IMR-90 (cell line): ENCODE measurements around the gene RLIM. TPM values are rescaled to one million over a fixed set of nuclear protein-coding genes. Genes with fewer than 3 reads are reported as not detected.

Source experiments
- ATAC-seq: fragments of 200-7000 bp; cut with Tn5 transposase; 2 replicates; pipeline ENCODE4 v1.9.1; 2020; ENCODE audit warnings: low read depth, mild to moderate bottlenecking, moderate library complexity
- BruUV-seq: library from RNA; stranded (reverse); fragments of 400-500 nt; replicated peaks from 2 replicates; lab custom pipeline; 2021; lab: Mats Ljungman, UMichigan
- CTCF ChIA-PET: fragments of 300-600 bp; formaldehyde crosslinking; extraction: SDS; loops from one replicate; lab custom pipeline; 2021; ENCODE audit warnings: antibody characterized with exemption; lab: Yijun Ruan, JAX
- POLR2A ChIA-PET: fragments of 300-600 bp; sonication (Branson Sonifier 250); formaldehyde crosslinking; loops from one replicate; lab custom pipeline; 2022; ENCODE audit warnings: antibody characterized with exemption; ENCODE audit not compliant: unreplicated experiment; lab: Charles Lee
- DNase-seq: peaks from one replicate; pipeline ENCODE4 v3.0.0; 2013
- H2AFZ ChIP-seq: replicated peaks from 2 replicates; pipeline ENCODE3; 2013; ENCODE audit warnings: low read length, mild to moderate bottlenecking; ENCODE audit not compliant: poor library complexity
- H2AK5ac ChIP-seq: 2 replicates; pipeline ENCODE4 v1.6.1; 2013; ENCODE audit warnings: low read depth, low read length, inconsistent platforms
- H2AK9ac ChIP-seq: replicated peaks from 2 replicates; pipeline ENCODE3; 2013; ENCODE audit warnings: mild to moderate bottlenecking, low read depth, low read length, moderate library complexity; ENCODE audit not compliant: poor library complexity
- H2BK120ac ChIP-seq: 2 replicates; pipeline ENCODE4 v1.6.1; 2013; ENCODE audit warnings: low read depth, low read length, inconsistent platforms
- H2BK15ac ChIP-seq: 3 replicates; pipeline ENCODE4 v1.6.1; 2013; ENCODE audit warnings: low read depth, low read length, inconsistent platforms
- H2BK20ac ChIP-seq: 2 replicates; pipeline ENCODE4 v1.6.1; 2013; ENCODE audit warnings: low read depth, mild to moderate bottlenecking, inconsistent platforms, low read length, moderate library complexity
- H2BK5ac ChIP-seq: 2 replicates; pipeline ENCODE4 v1.6.1; 2013; ENCODE audit warnings: mild to moderate bottlenecking, low read depth, low read length, inconsistent platforms; ENCODE audit not compliant: poor library complexity, severe bottlenecking
- H3K14ac ChIP-seq: replicated peaks from 2 replicates; pipeline ENCODE4 v1.6.1; 2013; ENCODE audit warnings: low read depth, low read length, inconsistent platforms
- H3K18ac ChIP-seq: 2 replicates; pipeline ENCODE4 v1.6.1; 2013; ENCODE audit warnings: low read depth, low read length, control low read depth
- H3K23ac ChIP-seq: 2 replicates; pipeline ENCODE4 v1.6.1; 2013; ENCODE audit warnings: low read depth, low read length, inconsistent platforms
- H3K27ac ChIP-seq: 2 replicates; pipeline ENCODE4 v1.5.1; 2013; ENCODE audit warnings: mild to moderate bottlenecking, control low read depth, low read length; ENCODE audit not compliant: insufficient read depth
- H3K27me3 ChIP-seq: 2 replicates; pipeline ENCODE4 v1.6.1; 2013; ENCODE audit warnings: low read length; ENCODE audit not compliant: control insufficient read depth, insufficient read depth
- H3K36me3 ChIP-seq: 2 replicates; pipeline ENCODE4 v1.6.1; 2013; ENCODE audit warnings: low read length, mixed read lengths; ENCODE audit not compliant: control insufficient read depth, insufficient read depth
- H3K4ac ChIP-seq: 2 replicates; pipeline ENCODE4 v1.6.1; 2013; ENCODE audit warnings: low read depth, low read length, inconsistent platforms
- H3K4me1 ChIP-seq: 2 replicates; pipeline ENCODE4 v1.6.1; 2013; ENCODE audit warnings: low read length, mixed read lengths; ENCODE audit not compliant: control insufficient read depth, insufficient read depth
- H3K4me2 ChIP-seq: 2 replicates; pipeline ENCODE4 v1.6.1; 2013; ENCODE audit warnings: low read depth, mild to moderate bottlenecking, control low read depth, low read length, moderate library complexity
- H3K4me3 ChIP-seq: 2 replicates; pipeline ENCODE4 v1.5.1; 2013; ENCODE audit warnings: low read depth, mild to moderate bottlenecking, control low read depth, low read length, moderate library complexity; ENCODE audit not compliant: insufficient read depth
- H3K56ac ChIP-seq: 2 replicates; pipeline ENCODE4 v1.6.1; 2013; ENCODE audit warnings: low read length, inconsistent platforms; ENCODE audit not compliant: insufficient read depth; ENCODE audit errors: extremely low read depth
- H3K79me1 ChIP-seq, 2 experiments: 2 replicates each; pipeline ENCODE4 v1.6.1; 2013; ENCODE audit warnings: low read length in 2 of 2, inconsistent platforms in 1 of 2, low read depth in 1 of 2
- H3K9ac ChIP-seq: 2 replicates; pipeline ENCODE4 v1.6.1; 2013; ENCODE audit warnings: low read depth, low read length, control low read depth
- H3K9me1 ChIP-seq: 2 replicates; pipeline ENCODE4 v1.6.1; 2013; ENCODE audit warnings: low read length, inconsistent platforms; ENCODE audit not compliant: insufficient read depth
- H3K9me3 ChIP-seq: 2 replicates; pipeline ENCODE4 v1.6.1; 2013; ENCODE audit warnings: low read length; ENCODE audit not compliant: control insufficient read depth, insufficient read depth
- H4K20me1 ChIP-seq: 2 replicates; pipeline ENCODE4 v1.6.1; 2013; ENCODE audit warnings: low read length, inconsistent platforms; ENCODE audit not compliant: insufficient read depth
- H4K5ac ChIP-seq: 2 replicates; pipeline ENCODE4 v1.6.1; 2013; ENCODE audit warnings: mild to moderate bottlenecking, low read depth, low read length, control low read depth
- H4K8ac ChIP-seq, 2 experiments: 2 replicates each; pipeline ENCODE4 v1.6.1; 2013; ENCODE audit warnings: low read depth in 2 of 2, low read length in 2 of 2, control low read depth in 1 of 2, inconsistent platforms in 1 of 2
- H4K91ac ChIP-seq: 2 replicates; pipeline ENCODE4 v1.6.1; 2013; ENCODE audit warnings: low read depth, low read length, inconsistent platforms; ENCODE audit not compliant: insufficient read depth
- BHLHE40 ChIP-seq: fragments of 150-350 bp; IDR thresholded peaks from 2 replicates; pipeline ENCODE4 v1.6.1; 2016; ENCODE audit warnings: mild to moderate bottlenecking, low read depth, low read length
- CEBPB ChIP-seq: IDR thresholded peaks from 2 replicates; pipeline ENCODE4 v1.6.1; 2012; ENCODE audit warnings: low read depth, low read length, improper control_type of control experiment
- CHD1 ChIP-seq: IDR thresholded peaks from 2 replicates; pipeline ENCODE4 v1.6.1; 2012; ENCODE audit warnings: low read depth, low read length, improper control_type of control experiment
- ELK1 ChIP-seq: fragments of 150-350 bp; IDR thresholded peaks from 2 replicates; pipeline ENCODE4 v1.6.1; 2016; ENCODE audit warnings: low read depth, mild to moderate bottlenecking, low read length, moderate library complexity, borderline replicate concordance
- FOS ChIP-seq: fragments of 150-350 bp; IDR thresholded peaks from 2 replicates; pipeline ENCODE4 v1.6.1; 2016; ENCODE audit warnings: low read depth, low read length
- MAFK ChIP-seq: IDR thresholded peaks from 2 replicates; pipeline ENCODE4 v1.6.1; 2012; ENCODE audit warnings: low read depth, low read length, improper control_type of control experiment
- MAZ ChIP-seq: IDR thresholded peaks from 2 replicates; pipeline ENCODE4 v1.6.1; 2012; ENCODE audit warnings: low read depth, mild to moderate bottlenecking, low read length, improper control_type of control experiment, moderate library complexity, borderline replicate concordance
- MXI1 ChIP-seq: IDR thresholded peaks from 2 replicates; pipeline ENCODE4 v1.6.1; 2012; ENCODE audit warnings: low read depth, mild to moderate bottlenecking, low read length, moderate library complexity, borderline replicate concordance
- NFE2L2 ChIP-seq: fragments of 150-350 bp; IDR thresholded peaks from 2 replicates; pipeline ENCODE4 v1.6.1; 2016; ENCODE audit warnings: low read depth, mild to moderate bottlenecking, low read length
- POLR2A ChIP-seq: IDR thresholded peaks from 2 replicates; pipeline ENCODE4 v1.6.1; 2012; ENCODE audit warnings: mild to moderate bottlenecking, low read depth, low read length
- RAD21 ChIP-seq: IDR thresholded peaks from 2 replicates; pipeline ENCODE4 v1.6.1; 2012; ENCODE audit warnings: low read length, improper control_type of control experiment
- RCOR1 ChIP-seq: IDR thresholded peaks from 2 replicates; pipeline ENCODE4 v1.6.1; 2012; ENCODE audit warnings: mild to moderate bottlenecking, low read length, improper control_type of control experiment; ENCODE audit not compliant: insufficient replicate concordance
- RFX5 ChIP-seq: IDR thresholded peaks from 2 replicates; pipeline ENCODE4 v1.8.0; 2012; ENCODE audit warnings: low read depth, mild to moderate bottlenecking, low read length, moderate library complexity
- SMC3 ChIP-seq: fragments of 150-350 bp; IDR thresholded peaks from 2 replicates; pipeline ENCODE4 v1.6.1; 2016; ENCODE audit warnings: low read depth, mild to moderate bottlenecking, antibody characterized with exemption, low read length, moderate library complexity
- USF2 ChIP-seq: fragments of 150-350 bp; IDR thresholded peaks from 2 replicates; pipeline ENCODE4 v1.6.1; 2017; ENCODE audit warnings: mild to moderate bottlenecking, antibody characterized with exemption, low read length, low read depth
- WGBS, 2 experiments: methylation state at CpG; one replicate each; pipeline versions ENCODE4 v1.1.5 to v1.1.7; 2013; ENCODE audit warnings: missing lambda C conversion rate in 2 of 2; ENCODE audit not compliant: insufficient read length in 1 of 2; ENCODE audit errors: extremely low coverage in 2 of 2; 5-methylcytosine and 5-hydroxymethylcytosine counted together
- dilution Hi-C: fragments of 300-500 bp; cut with HindIII; formaldehyde crosslinking; loops from one replicate; pipeline ENCODE4 v1.14.3; 2018; ENCODE audit warnings: low sequenced_read_pairs; ENCODE audit not compliant: unreplicated experiment
- in situ Hi-C: fragments of 300-500 bp; cut with MboI; formaldehyde crosslinking; loops from 3 replicates; pipeline ENCODE4 v1.14.3; 2019; ENCODE audit warnings: low sequenced_read_pairs, inconsistent platforms, mixed read lengths
- intact Hi-C: fragments of 100-400 bp; cut with micrococcal nuclease; formaldehyde crosslinking; loops from 2 replicates; pipeline ENCODE4 v1.10.0; 2022
- polyA plus RNA-seq, 3 experiments: library from polyadenylated mRNA; depleted of rRNA; stranded (reverse); fragments of >200 nt; gene quantifications; 2 replicates each; pipeline ENCODE4 v1.2.3, GENCODE V29; 2012; ENCODE audit warnings: low replicate concordance in 1 of 3
- total RNA-seq: library from RNA; depleted of rRNA; stranded (reverse); fragments of >200 nt; gene quantifications from 2 replicates; pipeline ENCODE4 v1.2.3, GENCODE V29; 2012

Gene RLIM
- total and polyA plus RNA-seq, 2 of the 4 experiments (the other 2 are of a cell fraction): 9.4 to 77.4 TPM

DNA sequence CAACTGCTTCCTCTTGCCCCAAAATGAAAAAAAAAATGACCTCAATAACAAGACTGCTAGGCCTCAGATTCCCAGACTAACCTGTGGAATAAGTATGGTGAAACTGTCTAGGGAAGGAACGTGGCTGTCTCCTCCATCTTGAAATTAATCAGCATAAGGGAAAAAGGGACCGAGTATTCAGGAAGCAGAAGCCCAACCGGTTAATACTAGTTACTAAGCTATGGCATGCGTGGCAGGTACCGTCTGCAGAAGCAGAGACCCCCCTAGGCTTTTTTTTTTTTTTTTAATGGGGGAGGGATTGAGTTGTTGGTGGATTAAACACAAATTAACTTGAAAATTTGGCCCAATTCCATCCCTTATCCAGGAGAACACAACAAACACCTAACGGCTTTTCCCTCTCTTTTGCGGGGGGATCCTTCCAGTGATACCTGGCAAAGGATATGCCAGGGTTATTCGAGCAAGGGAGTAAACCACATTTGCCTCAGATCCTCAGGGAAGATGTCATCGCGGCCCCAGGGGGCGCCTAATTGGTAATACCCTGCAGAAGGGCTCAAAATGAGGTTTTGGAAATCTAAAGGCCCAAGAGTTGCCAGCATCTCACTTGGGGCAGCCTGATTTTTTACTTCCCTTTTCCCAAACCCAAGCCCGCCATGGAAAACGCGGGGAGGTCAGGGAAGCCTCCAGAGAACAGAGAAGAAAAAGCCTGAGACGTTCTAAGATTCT is 893 bp downstream of the RLIM start:
- no peaks in the 10 kb centered on the region for H3K9me3 ChIP-seq
- intact Hi-C loops: no loop called here
- H2AK5ac ChIP-seq: no peak overlapping the region
- peak overlapping the region; percentile 68 for H2BK5ac ChIP-seq
- H3K9ac ChIP-seq: peak overlapping the region; percentile 79
- H3K56ac ChIP-seq: peak overlapping the region; percentile 80; the same call in 1 of the 2 replicates
- no peaks in the 10 kb centered on the region for H3K9me1 ChIP-seq
- in situ Hi-C loops: no loop called here
- ATAC-seq: no peak
- peak overlapping the region; percentile 70 to 72 for H4K8ac ChIP-seq
- H3K4ac ChIP-seq: peak overlapping the region; percentile 79
- H3K79me1 ChIP-seq: no peaks in the 10 kb centered on the region; a peak in 1 of 4 replicates
- POLR2A ChIA-PET: no interaction called here
- H3K23ac ChIP-seq: peak overlapping the region; percentile 73; the same call in 1 of the 2 replicates
- peak overlapping the region; percentile 99 for H2AK9ac ChIP-seq
- H3K27ac ChIP-seq: peak overlapping the region; percentile 83
- no peaks in the 10 kb centered on the region for H3K4me1 ChIP-seq
- H2AFZ ChIP-seq: peak overlapping the region; percentile 82
- peaks cover 2% of the 10 kb centered on the region; the same call in 1 of the 2 replicates for H3K36me3 ChIP-seq
- H2BK120ac ChIP-seq: no peak overlapping the region
- peak overlapping the region; percentile 94 for H3K4me2 ChIP-seq
- no peak overlapping the region; the same call in none of the 2 replicates for H3K18ac ChIP-seq
- 0 out of 2 replicates have a peak overlapping the region, but pooled peaks have one; percentile 41 for H3K14ac ChIP-seq
- CTCF ChIA-PET: no interaction called here
- H4K20me1 ChIP-seq: peaks cover 2% of the 10 kb centered on the region; the same call in 1 of the 2 replicates
- peak; percentile 29 for DNase-seq
- dilution Hi-C loops: no loop called here
- peak overlapping the region; percentile 86 for H3K4me3 ChIP-seq
- H2BK15ac ChIP-seq: no peak overlapping the region
- H4K91ac ChIP-seq: 0 out of 2 replicates have a peak overlapping the region, but pooled peaks have one; percentile 1
- no peaks in the 10 kb centered on the region for H3K27me3 ChIP-seq
- H2BK20ac ChIP-seq: no peak overlapping the region
- BruUV-seq: no TSS peak
- peak overlapping the region; percentile 47; the same call in 1 of the 2 replicates for H4K5ac ChIP-seq
- WGBS, 2 experiments: 26% methylated on average over 4 of the region's 15 CpGs; no CpG with 5 or more reads in 1 of the 2 experiments
- TF ChIP-seq BHLHE40 (no peak), MAFK (no peak), CEBPB (no peak), MAZ (no peak), MXI1 (no peak), ELK1 (no peak), POLR2A (no peak), RAD21 (no peak), RCOR1 (no peak), CHD1 (no peak; the same call in 1 of the 2 replicates), USF2 (no peak), NFE2L2 (no peak), RFX5 (no peak), SMC3 (no peak), FOS (no peak)
